Upper lobe of left lung (tissue), 4 donors: ENCODE data around the gene CRIP2.

Experiments
- EP300 ChIP-seq, 4 donors: sonication (generic); formaldehyde crosslinking; IDR thresholded peaks; one replicate each; pipeline ENCODE4 v1.5.1; 2017; ENCODE audit warnings: antibody characterized with exemption in 4 of 4, control low read depth in 2 of 4
- POLR2A ChIP-seq, 4 donors: fragments of 450-650 bp; IDR thresholded peaks; one replicate each; pipeline ENCODE4 v1.5.1; 2016 to 2017; ENCODE audit warnings: antibody characterized with exemption in 4 of 4, mild to moderate bottlenecking in 2 of 4
- POLR2AphosphoS5 ChIP-seq, 2 donors: sonication (generic); formaldehyde crosslinking; IDR thresholded peaks; one replicate each; pipeline ENCODE4 v1.5.1; 2017; ENCODE audit warnings: antibody characterized with exemption in 2 of 2
- TF ChIP-seq, protein P1 (sequence below), 6 experiments: fragments of 450-650 bp in 4 of 6; fragments of 200-600 bp in 2 of 6; sonication (generic) in 2 of 6; IDR thresholded peaks; one replicate each; pipeline ENCODE4 v1.5.1; 2016 to 2019; ENCODE audit warnings: antibody characterized with exemption in 6 of 6

DNA sequence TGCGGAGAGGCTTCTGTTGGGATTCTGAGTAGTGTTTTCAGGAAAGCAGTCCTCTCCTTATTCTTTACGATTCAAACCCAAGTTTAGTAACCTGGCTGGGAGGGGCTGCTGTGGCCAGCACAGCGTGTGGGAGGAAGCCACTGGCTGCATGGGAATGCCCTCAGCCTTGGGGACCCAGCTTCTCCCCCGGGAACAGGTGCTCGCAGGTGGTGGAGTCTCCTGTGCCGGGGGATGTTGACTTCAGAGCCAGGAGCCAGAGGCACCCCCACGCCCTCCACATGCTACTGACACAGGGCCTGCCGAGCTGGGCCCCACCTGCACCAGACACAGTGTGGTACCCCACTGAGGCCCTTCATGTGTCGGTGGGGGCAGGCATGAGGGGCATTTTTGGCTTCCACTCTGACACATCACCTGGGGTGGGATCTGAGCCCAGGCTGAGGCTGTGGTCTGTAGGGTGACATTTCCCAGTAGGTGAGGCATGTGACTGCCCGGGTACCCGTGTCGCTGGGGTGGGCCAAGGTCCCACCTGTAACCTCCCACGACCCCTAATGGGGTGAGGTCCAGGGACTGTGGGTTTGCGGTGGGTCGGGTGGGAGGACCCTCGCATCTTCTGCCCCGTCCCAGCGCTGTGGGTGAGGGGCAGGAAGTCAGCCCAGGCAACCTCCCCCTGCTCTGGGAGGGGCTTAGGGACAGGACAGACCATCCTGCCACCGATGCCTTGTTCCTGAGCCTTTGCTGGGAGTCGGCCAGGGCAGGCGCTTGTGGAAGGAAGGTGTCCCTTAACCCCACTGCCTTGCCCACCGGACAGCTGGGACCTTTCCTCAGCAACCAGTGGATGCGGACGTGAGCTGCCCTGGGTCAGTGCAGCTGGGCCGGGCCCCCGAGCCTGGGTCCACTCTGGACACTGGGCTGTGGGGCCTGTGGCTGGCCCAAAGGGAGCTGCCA lies 28.4 kb upstream of the CRIP2 start:
- TF ChIP-seq, protein P1, sequence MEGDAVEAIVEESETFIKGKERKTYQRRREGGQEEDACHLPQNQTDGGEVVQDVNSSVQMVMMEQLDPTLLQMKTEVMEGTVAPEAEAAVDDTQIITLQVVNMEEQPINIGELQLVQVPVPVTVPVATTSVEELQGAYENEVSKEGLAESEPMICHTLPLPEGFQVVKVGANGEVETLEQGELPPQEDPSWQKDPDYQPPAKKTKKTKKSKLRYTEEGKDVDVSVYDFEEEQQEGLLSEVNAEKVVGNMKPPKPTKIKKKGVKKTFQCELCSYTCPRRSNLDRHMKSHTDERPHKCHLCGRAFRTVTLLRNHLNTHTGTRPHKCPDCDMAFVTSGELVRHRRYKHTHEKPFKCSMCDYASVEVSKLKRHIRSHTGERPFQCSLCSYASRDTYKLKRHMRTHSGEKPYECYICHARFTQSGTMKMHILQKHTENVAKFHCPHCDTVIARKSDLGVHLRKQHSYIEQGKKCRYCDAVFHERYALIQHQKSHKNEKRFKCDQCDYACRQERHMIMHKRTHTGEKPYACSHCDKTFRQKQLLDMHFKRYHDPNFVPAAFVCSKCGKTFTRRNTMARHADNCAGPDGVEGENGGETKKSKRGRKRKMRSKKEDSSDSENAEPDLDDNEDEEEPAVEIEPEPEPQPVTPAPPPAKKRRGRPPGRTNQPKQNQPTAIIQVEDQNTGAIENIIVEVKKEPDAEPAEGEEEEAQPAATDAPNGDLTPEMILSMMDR (IDR thresholded peaks at IDR 0.05): no peak
- TF ChIP-seq POLR2AphosphoS5 (IDR thresholded peaks at IDR 0.05): no peak
- no peak for TF ChIP-seq POLR2A (IDR thresholded peaks at IDR 0.05)
- no peak for TF ChIP-seq EP300 (IDR thresholded peaks at IDR 0.05)
